Neural cell (in vitro differentiated cells): ENCODE results near the gene OGFOD3.
"Not testable (repeated sequence)": the region's sequence is repeated elsewhere in the genome, so short reads cannot be mapped to it uniquely, and the experiment has no call there.

Experiments used
- CTCF ChIP-seq: fragments of 450-650 bp; IDR thresholded peaks from 2 replicates; pipeline ENCODE4 v1.5.1; 2014; ENCODE audit warnings: antibody characterized with exemption, mild to moderate bottlenecking, moderate library complexity; ENCODE audit not compliant: poor library complexity, severe bottlenecking
- EZH2 ChIP-seq: fragments of 200-600, 300-800 bp; shearing (Covaris generic), sonication (generic); IDR thresholded peaks from 2 replicates; pipeline ENCODE4 v1.6.1; 2014; ENCODE audit warnings: antibody characterized with exemption, low read length, borderline replicate concordance, mild to moderate bottlenecking; ENCODE audit not compliant: insufficient read depth, poor library complexity, severe bottlenecking
- RAD21 ChIP-seq: fragments of 450-650 bp; conservative IDR thresholded peaks from 2 replicates; pipeline ENCODE4 v1.6.1; 2014; ENCODE audit warnings: antibody characterized with exemption, mild to moderate bottlenecking, moderate library complexity
- TAF1 ChIP-seq: IDR thresholded peaks from 2 replicates; pipeline ENCODE4 v1.6.1; 2012; ENCODE audit warnings: low read depth

GRCh38 chr17:82359451-82360074 lies 58.8 kb downstream of the OGFOD3 start:
- TF ChIP-seq CTCF, RAD21, TAF1: not testable (repeated sequence)
- TF ChIP-seq EZH2, result peak; percentile 40
